G401 (cell line): ENCODE data around the gene RRN3. TPM values are rescaled to one million over a fixed set of nuclear protein-coding genes. Genes with fewer than 3 reads are reported as not detected.
"Not testable (repeated sequence)": the region's sequence is repeated elsewhere in the genome, so short reads cannot be mapped to it uniquely, and the experiment has no call there.

Source experiments
- DNase-seq: peaks from one replicate; pipeline ENCODE4 v3.0.0-alpha.2; 2015; ENCODE audit warnings: low spot score
- in situ Hi-C: cut with HindIII; loops from 2 replicates; pipeline ENCODE4 v1.10.0; 2016; ENCODE audit warnings: low sequenced_read_pairs, mixed read lengths
- total RNA-seq: library from RNA; depleted of rRNA; stranded (reverse); fragments of >200 nt; shearing (Covaris generic); gene quantifications from 2 replicates; pipeline ENCODE4 v1.2.3, GENCODE V29; 2014; rRNA removed

RRN3 gene, protein sequence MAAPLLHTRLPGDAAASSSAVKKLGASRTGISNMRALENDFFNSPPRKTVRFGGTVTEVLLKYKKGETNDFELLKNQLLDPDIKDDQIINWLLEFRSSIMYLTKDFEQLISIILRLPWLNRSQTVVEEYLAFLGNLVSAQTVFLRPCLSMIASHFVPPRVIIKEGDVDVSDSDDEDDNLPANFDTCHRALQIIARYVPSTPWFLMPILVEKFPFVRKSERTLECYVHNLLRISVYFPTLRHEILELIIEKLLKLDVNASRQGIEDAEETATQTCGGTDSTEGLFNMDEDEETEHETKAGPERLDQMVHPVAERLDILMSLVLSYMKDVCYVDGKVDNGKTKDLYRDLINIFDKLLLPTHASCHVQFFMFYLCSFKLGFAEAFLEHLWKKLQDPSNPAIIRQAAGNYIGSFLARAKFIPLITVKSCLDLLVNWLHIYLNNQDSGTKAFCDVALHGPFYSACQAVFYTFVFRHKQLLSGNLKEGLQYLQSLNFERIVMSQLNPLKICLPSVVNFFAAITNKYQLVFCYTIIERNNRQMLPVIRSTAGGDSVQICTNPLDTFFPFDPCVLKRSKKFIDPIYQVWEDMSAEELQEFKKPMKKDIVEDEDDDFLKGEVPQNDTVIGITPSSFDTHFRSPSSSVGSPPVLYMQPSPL
- total RNA-seq = 23.8 and 25.5 TPM in 2 replicates

DNA sequence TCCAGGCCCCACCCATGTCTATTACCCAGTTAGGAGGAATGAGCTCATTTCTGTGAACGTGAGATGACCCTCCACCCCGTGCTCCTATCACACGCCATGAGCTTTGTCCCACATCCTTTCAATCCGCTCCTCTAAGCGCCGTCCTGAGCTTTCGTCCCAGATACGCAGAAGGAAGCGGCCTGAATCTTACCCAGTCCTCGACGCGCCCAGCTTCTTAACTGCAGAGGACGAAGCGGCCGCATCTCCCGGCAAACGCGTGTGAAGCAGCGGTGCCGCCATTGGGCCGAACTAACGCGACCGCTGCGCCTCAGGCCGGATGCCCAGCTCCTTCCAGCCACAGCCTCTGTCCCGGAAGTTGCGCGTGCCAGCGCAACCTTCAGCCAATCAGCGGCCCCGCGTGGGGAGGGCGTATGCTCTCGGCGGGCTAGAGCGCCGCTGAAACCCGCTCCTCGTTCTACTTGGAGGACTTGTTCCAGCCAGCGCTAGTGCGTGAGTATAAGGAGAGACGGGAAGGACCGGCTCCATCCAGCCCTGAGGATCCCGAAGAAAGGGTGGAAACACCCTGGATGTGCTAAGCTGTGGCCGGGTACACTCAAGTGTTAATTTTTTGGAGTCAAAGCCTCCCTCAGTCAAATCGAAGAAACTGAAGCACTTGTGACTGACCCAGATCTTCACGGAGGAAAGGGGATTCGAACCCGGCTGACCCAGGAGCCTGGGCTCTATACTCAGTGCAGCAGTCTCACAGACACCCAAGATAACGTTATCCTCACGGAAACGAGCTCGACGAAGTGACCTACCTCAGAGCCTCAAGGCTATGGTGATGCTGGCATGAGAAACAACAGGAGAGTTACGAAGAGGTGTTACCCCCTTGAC lies at the start of gene RRN3:
TSS of gene RRN3 (minus strand) at position 318 of the 873 bp plus-strand sequence. CDS start at position 279, 39 bp downstream.
- in situ Hi-C loops = not testable (repeated sequence)
- DNase-seq = peak; percentile 93

DNA sequence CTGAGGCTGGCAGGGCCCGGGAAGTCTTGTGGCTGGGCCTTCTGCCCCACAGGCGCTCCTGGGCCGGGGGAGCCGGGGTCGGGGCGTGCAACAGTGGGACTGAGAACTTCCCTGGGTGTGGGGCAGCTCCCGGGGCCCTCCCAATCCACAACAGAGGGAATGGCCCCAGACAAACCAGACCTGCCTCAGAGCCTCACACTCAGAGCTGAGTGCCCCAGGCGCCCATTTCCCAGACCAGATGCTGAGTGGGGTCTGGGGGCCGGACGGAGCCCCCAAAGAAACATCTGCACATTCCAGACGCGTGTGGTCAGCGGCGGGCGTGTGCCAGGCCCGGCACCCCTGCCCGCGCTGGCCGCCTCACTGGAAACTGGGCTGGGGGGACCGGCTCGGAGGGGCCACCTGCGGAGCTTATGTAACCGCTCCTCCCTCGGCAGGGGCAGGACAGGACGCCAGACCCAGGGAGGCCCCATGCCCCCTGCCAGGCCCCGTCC lies 49.6 kb upstream of the RRN3 start:
- in situ Hi-C loops, DNase-seq: not testable (repeated sequence)

DNA sequence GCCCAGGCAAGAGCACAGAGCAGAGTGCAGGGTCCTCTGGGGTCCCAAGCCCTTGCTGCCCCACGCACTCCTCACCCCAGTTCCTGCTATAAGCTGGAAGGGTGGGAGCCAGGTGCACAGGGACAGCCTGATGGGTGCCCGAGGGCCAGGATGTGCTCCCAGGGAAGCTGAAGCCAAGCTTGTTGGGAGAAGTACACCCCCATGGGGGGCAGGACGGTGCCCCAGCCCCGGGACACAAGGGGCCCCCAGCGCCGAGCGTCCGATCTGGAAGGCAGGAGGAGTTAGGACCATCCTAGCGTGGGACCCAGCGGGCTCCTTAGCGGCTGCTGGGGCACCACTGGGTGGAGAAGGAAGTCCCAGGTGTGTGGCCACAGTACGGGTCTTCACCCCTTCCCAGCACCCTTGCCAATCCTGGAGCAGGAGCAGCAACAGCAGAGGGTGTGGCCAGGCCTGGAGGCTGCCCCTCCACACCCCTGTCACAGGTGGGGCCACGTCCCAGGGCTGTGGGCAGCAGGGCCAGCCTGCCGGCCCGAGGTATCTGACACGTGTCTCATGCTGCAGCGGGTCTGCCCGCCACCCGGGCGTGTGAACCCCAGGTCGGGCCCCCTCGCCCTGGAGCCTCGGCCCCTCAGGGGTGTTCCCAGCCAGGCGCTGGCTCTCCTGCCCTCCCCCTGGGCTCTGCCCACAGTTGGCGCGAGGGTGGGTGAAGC lies 49.0 kb upstream of the RRN3 start:
- in situ Hi-C loops = not testable (repeated sequence)

DNA sequence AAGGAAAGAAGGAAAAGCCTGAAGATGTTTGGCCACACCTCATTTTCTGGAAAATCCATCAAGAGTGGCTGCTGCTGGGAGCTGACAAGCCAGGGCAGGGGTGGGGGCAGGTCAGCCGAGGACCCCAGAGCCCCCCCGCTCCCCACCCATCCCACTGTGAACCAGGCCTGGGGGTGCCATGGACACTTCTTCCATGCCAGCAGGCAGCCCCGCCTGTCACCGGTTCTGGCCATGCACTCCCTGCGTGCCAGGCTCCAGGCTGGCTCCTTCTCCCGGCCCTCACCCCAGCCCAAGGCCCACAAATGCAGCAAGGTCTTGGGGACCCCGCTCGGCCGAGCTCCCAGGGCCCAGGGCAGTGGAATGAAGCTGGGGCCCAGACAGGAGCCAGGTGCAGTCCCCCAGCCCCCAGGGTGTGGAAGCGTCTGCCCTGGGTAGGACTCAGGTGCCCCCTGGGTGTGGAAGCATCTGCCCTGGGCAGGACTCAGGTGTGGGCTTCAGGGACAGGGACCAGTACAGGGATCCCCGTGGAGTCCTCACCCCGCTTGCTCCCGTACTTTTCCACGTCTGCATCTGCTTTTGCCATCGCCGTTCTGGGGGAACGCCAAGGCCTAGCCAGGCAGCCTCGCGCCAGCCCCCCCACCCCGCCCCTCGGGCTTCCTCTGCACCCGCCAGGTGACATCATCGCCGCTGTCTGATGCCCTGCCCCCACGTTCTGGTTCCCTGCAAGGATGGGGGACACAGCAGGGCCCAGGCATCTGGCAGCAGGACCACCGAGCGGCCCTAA lies 48.2 kb upstream of the RRN3 start:
- in situ Hi-C loops, DNase-seq: not testable (repeated sequence)

More for the DNA sequence above, 49.0 kb upstream of the RRN3 start:
- DNase-seq = not testable (repeated sequence)

DNA sequence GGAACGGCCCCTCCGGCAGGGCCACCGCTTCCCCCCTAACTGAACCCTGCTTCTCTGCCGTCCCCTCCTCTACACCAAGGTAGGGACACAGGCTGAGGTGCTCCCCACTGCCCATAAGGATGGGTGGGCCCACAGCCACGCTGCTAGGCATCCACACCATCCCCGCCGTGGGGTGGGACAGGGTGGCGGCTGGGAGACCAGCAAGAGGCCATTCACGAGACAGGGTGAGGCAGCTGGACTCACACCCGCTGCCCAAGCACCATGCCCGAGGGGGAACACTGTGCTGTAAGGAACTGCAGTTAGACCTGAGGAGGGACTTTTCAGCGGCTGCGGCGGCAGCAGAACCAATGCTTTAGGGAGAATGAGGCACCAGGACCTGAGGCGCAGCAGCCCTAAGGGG lies 47.5 kb upstream of the RRN3 start:
- in situ Hi-C loops = no loop called here
- DNase-seq = no peak

DNA sequence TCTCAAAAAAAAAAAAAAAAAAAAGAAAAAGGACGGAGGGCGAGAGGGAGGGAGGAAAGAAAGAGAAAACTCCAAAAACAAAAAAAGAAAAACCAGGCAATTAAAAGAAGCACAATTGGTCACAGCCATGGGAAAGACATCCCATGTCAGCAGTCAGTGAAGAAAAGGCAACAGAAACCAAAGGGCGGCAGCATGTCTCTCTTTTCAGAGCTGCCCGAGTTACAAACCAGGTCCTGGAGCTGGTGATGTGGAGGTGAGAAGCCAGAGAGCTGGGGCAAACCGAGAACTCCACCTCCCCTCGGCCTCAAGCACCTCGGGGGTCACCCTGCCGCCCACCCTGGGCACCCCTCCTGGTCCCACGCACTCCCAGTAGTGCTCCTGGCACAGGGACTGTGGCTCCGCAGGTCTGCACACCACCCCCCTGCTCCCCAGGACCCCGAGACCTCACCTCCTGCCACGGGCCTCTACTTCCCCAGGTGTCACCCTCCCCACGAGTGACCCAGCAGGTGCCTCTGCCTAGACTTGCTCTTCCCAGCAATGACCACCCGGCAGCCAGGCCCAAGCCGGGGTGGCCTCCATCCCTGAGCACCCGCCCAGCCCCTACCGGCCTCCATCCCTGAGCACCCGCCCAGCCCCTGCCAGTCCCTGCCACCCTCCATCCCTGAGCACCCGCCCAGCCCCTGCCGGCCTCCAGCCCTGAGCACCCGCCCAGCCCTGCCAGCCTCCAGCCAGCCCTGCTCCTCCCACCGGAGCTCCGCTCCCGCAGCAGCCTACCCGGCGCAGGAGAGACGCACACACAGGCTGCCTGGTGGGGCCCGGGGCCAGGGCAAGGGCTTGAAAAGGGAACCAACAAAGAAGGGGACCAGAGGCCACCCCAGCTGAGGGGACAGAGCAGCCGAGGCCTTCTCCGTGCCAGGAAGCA lies 46.6 kb upstream of the RRN3 start:
- DNase-seq = peak; percentile 69
- in situ Hi-C loops = not testable (repeated sequence)

DNA sequence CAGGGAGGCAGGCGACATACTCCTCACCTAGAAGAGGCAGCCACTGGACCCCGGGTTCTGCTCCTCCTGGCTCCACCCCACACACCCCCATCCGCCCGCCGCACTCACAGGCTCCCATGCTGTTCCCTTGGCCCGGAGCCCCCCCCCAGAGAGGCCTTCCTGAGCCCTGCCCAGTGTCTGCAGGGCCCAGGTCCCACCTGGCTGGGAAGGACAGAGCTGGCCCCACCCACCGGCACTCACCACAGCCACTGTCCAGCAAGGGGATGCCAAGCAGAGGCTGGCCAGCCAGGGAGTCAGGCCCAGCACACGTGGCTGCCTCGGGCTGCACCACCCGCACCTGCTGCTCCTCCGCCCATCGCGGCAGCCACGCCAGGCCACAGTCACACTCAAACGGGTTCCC lies 43.4 kb upstream of the RRN3 start:
- DNase-seq, in situ Hi-C loops: not testable (repeated sequence)

DNA sequence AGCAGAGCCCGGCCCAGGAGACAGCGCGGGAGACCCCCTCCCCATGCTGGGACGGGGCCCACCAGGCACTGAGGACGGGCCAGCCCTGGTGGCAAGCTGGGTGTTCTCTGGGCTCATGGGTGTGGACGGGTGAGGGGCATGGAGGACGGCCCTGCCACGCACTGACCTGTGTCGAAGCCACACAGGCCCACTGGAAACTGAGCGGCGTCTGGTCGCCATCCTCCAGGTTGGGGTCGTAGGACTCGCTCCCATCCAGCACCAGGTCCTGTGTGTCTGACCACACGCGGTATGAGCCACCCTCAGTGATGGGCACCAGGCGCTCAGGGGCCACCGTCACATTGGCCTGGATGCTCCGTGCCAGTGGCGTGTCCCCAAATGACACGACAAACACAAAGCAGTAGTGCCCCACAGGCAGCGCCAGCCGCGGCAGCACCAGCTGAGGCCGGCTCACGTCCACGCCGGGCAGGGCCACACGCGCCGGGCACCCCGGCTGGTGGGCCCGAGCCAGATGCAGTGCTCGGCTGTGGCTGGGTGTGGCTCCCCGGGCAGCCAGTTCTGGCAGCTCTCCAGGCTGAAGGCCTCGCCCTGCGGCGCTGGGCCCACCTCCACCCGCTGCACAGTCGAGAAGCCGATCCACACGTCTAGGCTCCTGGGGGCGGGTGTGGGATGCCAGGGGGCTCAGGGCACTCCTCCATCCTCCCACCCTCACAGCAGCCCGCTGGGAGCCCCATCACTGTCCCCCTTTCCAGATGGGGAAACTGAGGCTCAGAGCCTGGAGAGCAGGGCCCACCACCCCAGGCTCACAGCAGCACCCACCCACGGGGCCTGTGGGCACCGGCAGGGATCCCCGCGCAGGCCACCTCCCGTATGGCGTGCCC lies 41.6 kb upstream of the RRN3 start:
- DNase-seq, in situ Hi-C loops: not testable (repeated sequence)

DNA sequence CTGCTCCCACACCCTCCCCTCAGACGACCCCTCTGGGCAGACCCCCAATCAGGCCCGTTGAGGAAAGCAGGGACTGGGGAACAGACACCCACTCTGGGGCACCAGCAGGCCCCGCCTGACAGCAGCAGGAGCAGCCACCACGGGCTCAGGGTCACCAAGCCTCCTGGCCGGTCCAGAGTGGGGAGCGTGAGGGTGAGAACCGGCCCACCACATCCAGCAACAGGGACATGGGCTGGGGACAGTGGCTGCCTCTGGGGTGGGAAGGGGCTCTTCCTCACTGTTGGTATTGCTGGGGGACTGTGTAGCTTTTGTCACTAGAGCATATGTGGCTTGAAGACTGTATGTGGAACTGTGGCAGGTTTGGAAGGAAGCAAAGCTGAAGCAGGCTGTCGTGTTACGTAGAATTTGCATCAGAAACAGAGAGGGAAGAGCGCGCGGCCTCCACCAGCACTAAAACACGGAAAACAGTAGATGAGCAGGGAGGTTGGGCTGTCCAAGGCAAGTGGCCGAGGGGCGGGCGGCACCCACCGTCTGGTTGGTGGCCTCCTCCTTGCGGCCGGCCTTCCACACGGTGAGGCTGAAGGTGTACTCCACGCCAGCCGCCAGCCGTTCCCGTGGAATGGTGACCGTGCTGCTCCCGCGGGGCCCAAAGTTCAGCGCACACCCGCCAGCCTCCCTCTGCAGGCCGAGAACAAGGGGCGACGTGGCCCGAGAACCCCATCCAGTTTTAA lies 40.8 kb upstream of the RRN3 start:
- DNase-seq, in situ Hi-C loops: not testable (repeated sequence)

DNA sequence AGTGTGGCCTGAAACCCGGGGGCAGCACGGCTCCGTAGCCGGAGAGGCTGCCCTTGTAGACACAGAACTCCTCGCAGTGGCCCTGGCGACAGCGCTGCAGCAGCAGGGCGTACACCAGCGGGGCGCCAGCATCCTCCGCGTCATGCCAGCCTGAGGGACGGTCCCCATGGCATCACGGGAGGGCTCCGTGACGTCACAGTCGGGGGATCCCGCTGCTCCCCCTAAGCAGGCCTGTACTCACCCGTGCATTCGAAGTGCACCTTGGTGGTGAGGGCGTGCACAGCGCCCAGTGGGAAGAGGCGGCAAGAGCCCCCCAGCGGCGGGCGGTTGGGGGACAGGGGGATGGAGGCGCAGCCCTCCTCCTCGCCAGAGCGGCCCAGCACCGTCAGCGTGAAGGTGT lies 39.5 kb upstream of the RRN3 start:
- DNase-seq, in situ Hi-C loops: not testable (repeated sequence)

DNA sequence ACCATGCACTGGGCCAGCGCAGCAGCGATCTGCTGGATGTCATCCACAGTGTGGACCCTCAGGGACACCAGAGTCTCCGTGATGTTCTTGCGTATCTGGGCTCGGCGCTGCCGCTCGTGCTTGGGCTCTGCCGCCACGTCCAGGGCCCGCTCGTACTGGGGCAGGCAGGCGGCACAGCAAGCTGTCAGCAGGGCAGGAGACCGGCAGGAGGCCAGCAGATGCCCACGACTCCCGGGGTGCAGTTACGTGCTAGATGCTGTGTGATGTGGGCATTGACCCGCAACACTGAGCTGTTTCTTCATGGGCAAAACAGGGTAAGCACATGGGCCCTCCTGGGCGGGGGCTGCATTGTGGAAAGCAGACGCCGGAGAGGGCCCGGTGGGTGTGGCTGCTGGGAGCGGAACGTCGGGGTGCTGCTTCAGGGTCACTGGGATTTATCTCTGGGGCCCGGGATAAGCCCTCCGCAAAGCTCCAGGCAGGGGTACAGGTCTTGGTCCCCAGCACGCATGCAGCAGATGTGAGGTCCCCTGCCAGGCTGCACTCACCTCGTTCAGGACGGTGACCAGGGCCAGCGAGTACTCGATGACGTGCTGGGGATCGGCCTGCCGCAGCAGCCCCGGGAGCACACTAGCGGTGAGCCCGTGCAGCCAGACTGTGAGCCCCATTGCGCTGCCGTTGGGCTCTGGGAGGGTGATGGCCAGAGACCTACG lies 38.8 kb upstream of the RRN3 start:
- in situ Hi-C loops = not testable (repeated sequence)

DNA sequence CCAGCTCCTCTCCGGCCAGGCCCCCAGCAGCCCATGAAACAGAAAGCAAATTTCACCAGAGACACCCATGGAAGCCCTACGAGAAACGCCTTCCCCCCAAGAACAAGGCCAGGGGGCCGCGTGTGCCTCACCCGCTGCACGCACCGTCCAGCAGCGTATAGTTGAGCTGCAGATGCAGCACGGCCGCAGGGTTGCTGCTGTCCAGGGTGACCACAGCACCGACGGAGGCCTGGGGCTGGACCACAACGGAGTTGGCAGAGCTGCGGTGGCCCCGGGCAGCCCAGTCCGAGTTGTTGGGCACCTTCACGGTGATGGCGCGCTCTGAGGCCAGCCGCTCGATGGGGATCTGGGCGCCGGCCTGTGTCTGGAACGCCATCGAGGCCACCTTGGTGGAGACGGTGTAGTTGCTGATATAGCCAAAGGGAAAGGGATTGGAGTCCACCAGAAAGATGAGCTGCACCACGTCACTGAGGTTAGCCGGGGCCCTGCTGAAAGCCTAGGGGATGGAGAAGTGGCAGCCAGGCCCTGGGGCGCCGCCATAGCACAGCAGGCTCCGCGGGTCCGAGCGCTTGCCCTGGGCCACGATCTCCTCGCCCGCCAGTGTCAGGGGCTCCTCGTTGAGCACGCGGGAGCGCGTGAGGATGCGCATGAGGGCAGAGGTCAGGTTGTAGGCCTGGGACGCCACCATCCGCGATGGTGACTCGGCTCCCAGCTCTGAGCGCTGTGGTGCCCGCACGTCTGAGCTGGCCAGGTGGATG lies 37.0 kb upstream of the RRN3 start:
- in situ Hi-C loops, DNase-seq: not testable (repeated sequence)

More for the DNA sequence above, 38.8 kb upstream of the RRN3 start:
- not testable (repeated sequence) for DNase-seq

DNA sequence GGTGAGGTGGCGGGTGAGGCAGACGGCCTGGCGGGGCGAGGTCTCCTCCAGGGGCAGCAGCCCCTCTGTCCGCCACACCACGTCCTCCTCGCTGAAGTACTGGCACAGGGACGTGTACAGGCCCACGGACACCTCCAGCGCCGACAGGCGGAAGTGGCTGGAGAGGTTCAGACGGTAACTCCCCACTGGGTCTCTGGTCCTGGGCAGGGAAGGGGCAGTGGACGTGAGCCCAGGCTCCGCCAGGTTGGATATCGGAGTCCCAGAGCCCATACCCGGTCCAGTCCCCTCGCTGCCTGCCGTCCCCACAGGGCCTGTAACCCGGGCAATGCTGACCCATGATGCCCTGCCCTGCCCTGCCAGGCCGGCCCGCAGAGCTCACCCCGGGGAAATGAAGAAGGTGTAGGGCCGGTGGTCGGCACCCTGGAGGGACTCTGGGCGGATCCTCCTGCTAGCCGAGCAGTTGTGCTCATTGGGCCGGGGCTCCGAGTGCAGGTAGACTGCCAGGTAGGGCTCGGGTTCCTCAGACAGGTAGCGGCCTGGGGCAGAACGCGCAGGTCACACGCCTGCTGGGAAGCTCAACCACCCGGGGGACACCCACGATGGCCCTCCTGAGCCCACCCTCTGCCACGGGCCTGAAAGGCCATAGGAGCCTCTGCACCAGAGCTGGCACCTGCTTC lies 36.3 kb upstream of the RRN3 start:
- in situ Hi-C loops, DNase-seq: not testable (repeated sequence)
